Measurements from ENCODE around the gene ITGAD.

ITGAD gene

GRCh38 chr16:31393056-31393455, at the start of gene ITGAD:
TSS of gene ITGAD (plus strand) at chr16:31393335. CDS start at chr16:31393361, 26 bp downstream.
- DNase-seq (ENCODE audit: extremely low read depth, low read depth) = no peak
- TF ChIP-seq CTCF (IDR thresholded peaks at IDR 0.05; ENCODE audit: low read depth, low read length, missing control alignments) = no peak
- no peak within 1 kb of the TSS for H3K4me3 ChIP-seq (replicated peaks; ENCODE audit: low read depth, low read length)

- DNase-seq (ENCODE audit: extremely low read depth, low read depth) = no peak
- no peak for TF ChIP-seq CTCF (IDR thresholded peaks at IDR 0.05; ENCODE audit: low read depth, low read length, missing control alignments)
- no peak overlapping the region for H3K4me3 ChIP-seq (replicated peaks; ENCODE audit: low read depth, low read length)
These were observed 48.4 kb upstream of the ITGAD start for GRCh38 chr16:31344712-31345111.

GRCh38 chr16:31347445-31347844, 45.7 kb upstream of the ITGAD start:
- no peak overlapping the region for H3K4me3 ChIP-seq (replicated peaks; ENCODE audit: low read depth, low read length)
- TF ChIP-seq CTCF (IDR thresholded peaks at IDR 0.05; ENCODE audit: low read depth, low read length, missing control alignments) = no peak
- no peak for DNase-seq (ENCODE audit: extremely low read depth, low read depth)

- TF ChIP-seq CTCF (IDR thresholded peaks at IDR 0.05; ENCODE audit: low read depth, low read length, missing control alignments) = no peak
- H3K4me3 ChIP-seq (replicated peaks; ENCODE audit: low read depth, low read length) = no peak overlapping the region
- DNase-seq (ENCODE audit: extremely low read depth, low read depth) = no peak
These were observed 44.6 kb upstream of the ITGAD start for GRCh38 chr16:31348579-31348978.

- no peak for TF ChIP-seq CTCF (IDR thresholded peaks at IDR 0.05; ENCODE audit: low read depth, low read length, missing control alignments)
- H3K4me3 ChIP-seq (replicated peaks; ENCODE audit: low read depth, low read length) = no peak overlapping the region
- no peak for DNase-seq (ENCODE audit: extremely low read depth, low read depth)
These were observed 42.7 kb upstream of the ITGAD start for GRCh38 chr16:31350275-31351005.

- TF ChIP-seq CTCF (IDR thresholded peaks at IDR 0.05; ENCODE audit: low read depth, low read length, missing control alignments) = no peak
- DNase-seq (ENCODE audit: extremely low read depth, low read depth) = no peak
- no peak overlapping the region for H3K4me3 ChIP-seq (replicated peaks; ENCODE audit: low read depth, low read length)
These were observed 41.7 kb upstream of the ITGAD start for GRCh38 chr16:31351246-31351941.

Data from HFF-Myc (cell line).